Esophagus squamous epithelium (tissue), 4 donors: ENCODE data around the gene SLC6A9.

Experiments
- CTCF ChIP-seq, 6 experiments: fragments of 450-650 bp in 4 of 6; fragments of 200-600 bp in 2 of 6; sonication (generic) in 2 of 6; IDR thresholded peaks; one replicate each; pipeline ENCODE4 v1.5.1; 2016 to 2019; ENCODE audit warnings: antibody characterized with exemption in 6 of 6, mild to moderate bottlenecking in 4 of 6, moderate library complexity in 4 of 6
- POLR2A ChIP-seq, 4 donors: fragments of 450-650 bp; IDR thresholded peaks; one replicate each; pipeline ENCODE4 v1.6.1; 2017; ENCODE audit warnings: antibody characterized with exemption in 4 of 4, mild to moderate bottlenecking in 4 of 4, moderate library complexity in 3 of 4

DNA sequence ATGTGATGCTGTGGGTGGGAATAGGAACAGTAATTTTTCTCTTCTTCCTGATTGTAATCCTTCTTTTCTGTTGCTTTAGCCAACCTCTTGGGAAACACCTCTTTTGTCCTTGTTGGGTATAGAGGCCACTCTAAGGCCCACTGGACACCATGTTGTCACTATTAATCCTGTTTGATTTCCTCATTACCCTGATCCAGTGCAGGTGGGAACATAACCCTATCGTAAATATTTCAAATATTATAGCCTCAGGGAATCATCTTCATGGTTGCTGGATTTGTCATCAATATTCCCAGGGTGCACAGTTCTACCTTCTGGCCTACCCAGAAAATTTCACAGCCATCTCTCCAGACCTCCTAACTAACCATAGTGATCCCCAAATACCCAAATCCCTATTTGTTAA lies 27.9 kb upstream of the SLC6A9 start:
- TF ChIP-seq CTCF (IDR thresholded peaks at IDR 0.05): no peak
- TF ChIP-seq POLR2A (IDR thresholded peaks at IDR 0.05): no peak
